Activated effector memory CD4-positive, alpha-beta T cell treated with anti-CD3 and anti-CD28 coated beads, Interleukin-2, amount 50 U/mL, for 16 hours (primary cell): ENCODE measurements around the gene B3GLCT.
"Not testable (repeated sequence)": the region's sequence is repeated elsewhere in the genome, so short reads cannot be mapped to it uniquely, and the experiment has no call there.

Experiments
- DNase-seq: peaks from one replicate; pipeline ENCODE4 v3.0.0-alpha.2; 2020

Gene B3GLCT

GRCh38 chr13:31199849-31200636 is at the start of gene B3GLCT:
B3GLCT (plus strand) TSS chr13:31199975; CDS start chr13:31200085, 110 bp downstream.
- DNase-seq: peak; percentile 93

GRCh38 chr13:31150315-31150985 is 49.3 kb upstream of the B3GLCT start:
- DNase-seq: no peak

- DNase-seq: no peak
Observed at GRCh38 chr13:31151837-31152236, 47.9 kb upstream of the B3GLCT start.

GRCh38 chr13:31154939-31155338 is 44.8 kb upstream of the B3GLCT start:
- DNase-seq: no peak

GRCh38 chr13:31159306-31159705 is 40.5 kb upstream of the B3GLCT start:
- no peak for DNase-seq

- peak; percentile 88 for DNase-seq
Observed at GRCh38 chr13:31160857-31161556, 38.8 kb upstream of the B3GLCT start.

GRCh38 chr13:31161557-31162150 is 38.1 kb upstream of the B3GLCT start, which contains the start of gene HSPH1:
HSPH1 (minus strand) TSS chr13:31161904; CDS start chr13:31161582, 322 bp downstream.
- peak; percentile 100 for DNase-seq

GRCh38 chr13:31162151-31163008 is 37.4 kb upstream of the B3GLCT start:
- DNase-seq: peak; percentile 98

- DNase-seq: no peak
Observed at GRCh38 chr13:31166591-31166990, 33.2 kb upstream of the B3GLCT start.

GRCh38 chr13:31167490-31167889 is 32.3 kb upstream of the B3GLCT start:
- DNase-seq: no peak

- DNase-seq: no peak
Observed at GRCh38 chr13:31168166-31168565, 31.6 kb upstream of the B3GLCT start.

GRCh38 chr13:31168736-31169135 is 31.0 kb upstream of the B3GLCT start:
- no peak for DNase-seq

GRCh38 chr13:31172001-31172400 is 27.8 kb upstream of the B3GLCT start:
- no peak for DNase-seq

GRCh38 chr13:31172535-31172934 is 27.2 kb upstream of the B3GLCT start:
- no peak for DNase-seq

GRCh38 chr13:31174018-31174417 is 25.8 kb upstream of the B3GLCT start:
- DNase-seq: no peak

GRCh38 chr13:31175847-31176532 is 23.8 kb upstream of the B3GLCT start:
- DNase-seq: no peak

GRCh38 chr13:31177813-31178495 is 21.8 kb upstream of the B3GLCT start:
- not testable (repeated sequence) for DNase-seq

GRCh38 chr13:31179241-31179640 is 20.5 kb upstream of the B3GLCT start:
- no peak for DNase-seq

- DNase-seq: no peak
Observed at GRCh38 chr13:31179754-31180153, 20.0 kb upstream of the B3GLCT start.

- no peak for DNase-seq
Observed at GRCh38 chr13:31182987-31183386, 16.8 kb upstream of the B3GLCT start.

GRCh38 chr13:31184451-31184850 is 15.3 kb upstream of the B3GLCT start:
- no peak for DNase-seq
